Hepatocyte (in vitro differentiated cells): ENCODE results near the gene PKD2L2.

ENCODE experiments used
- EZH2 ChIP-seq: fragments of 200-600 bp; sonication (generic); IDR thresholded peaks from 2 replicates; pipeline ENCODE4 v1.6.1; 2016; ENCODE audit warnings: antibody characterized with exemption, mild to moderate bottlenecking, borderline replicate concordance
- EZH2phosphoT487 ChIP-seq: fragments of 200-600 bp; sonication (generic); IDR thresholded peaks from one replicate; pipeline ENCODE4 v1.6.1; 2018; ENCODE audit warnings: antibody characterized with exemption, mild to moderate bottlenecking, low read depth, moderate library complexity; ENCODE audit not compliant: unreplicated experiment, severe bottlenecking
- TF ChIP-seq, protein P1 (sequence below): fragments of 200-600 bp; sonication (generic); IDR thresholded peaks from 2 replicates; pipeline ENCODE4 v1.5.1; 2016; ENCODE audit warnings: antibody characterized with exemption, mild to moderate bottlenecking; ENCODE audit not compliant: poor library complexity

GRCh38 chr5:137901011-137901817, 12.0 kb downstream of the PKD2L2 start:
- TF ChIP-seq, protein P1, sequence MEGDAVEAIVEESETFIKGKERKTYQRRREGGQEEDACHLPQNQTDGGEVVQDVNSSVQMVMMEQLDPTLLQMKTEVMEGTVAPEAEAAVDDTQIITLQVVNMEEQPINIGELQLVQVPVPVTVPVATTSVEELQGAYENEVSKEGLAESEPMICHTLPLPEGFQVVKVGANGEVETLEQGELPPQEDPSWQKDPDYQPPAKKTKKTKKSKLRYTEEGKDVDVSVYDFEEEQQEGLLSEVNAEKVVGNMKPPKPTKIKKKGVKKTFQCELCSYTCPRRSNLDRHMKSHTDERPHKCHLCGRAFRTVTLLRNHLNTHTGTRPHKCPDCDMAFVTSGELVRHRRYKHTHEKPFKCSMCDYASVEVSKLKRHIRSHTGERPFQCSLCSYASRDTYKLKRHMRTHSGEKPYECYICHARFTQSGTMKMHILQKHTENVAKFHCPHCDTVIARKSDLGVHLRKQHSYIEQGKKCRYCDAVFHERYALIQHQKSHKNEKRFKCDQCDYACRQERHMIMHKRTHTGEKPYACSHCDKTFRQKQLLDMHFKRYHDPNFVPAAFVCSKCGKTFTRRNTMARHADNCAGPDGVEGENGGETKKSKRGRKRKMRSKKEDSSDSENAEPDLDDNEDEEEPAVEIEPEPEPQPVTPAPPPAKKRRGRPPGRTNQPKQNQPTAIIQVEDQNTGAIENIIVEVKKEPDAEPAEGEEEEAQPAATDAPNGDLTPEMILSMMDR, result no peak
- no peak for TF ChIP-seq EZH2
- no peak for TF ChIP-seq EZH2phosphoT487
